HG03558 (cell line): ENCODE measurements around the gene BBS1.
A peak's percentile ranks its signal among the peaks of the same experiment; 100 is the strongest.
"Not testable (repeated sequence)": the region's sequence is repeated elsewhere in the genome, so short reads cannot be mapped to it uniquely, and the experiment has no call there.

ENCODE experiments used
- ATAC-seq: cut with Tn5 transposase; IDR thresholded peaks from one replicate; pipeline ENCODE4 v1.9.1; 2021; ENCODE audit warnings: moderate number of reproducible peaks; ENCODE audit not compliant: unreplicated experiment; ENCODE audit errors: extremely low read depth

The BBS1 gene

DNA sequence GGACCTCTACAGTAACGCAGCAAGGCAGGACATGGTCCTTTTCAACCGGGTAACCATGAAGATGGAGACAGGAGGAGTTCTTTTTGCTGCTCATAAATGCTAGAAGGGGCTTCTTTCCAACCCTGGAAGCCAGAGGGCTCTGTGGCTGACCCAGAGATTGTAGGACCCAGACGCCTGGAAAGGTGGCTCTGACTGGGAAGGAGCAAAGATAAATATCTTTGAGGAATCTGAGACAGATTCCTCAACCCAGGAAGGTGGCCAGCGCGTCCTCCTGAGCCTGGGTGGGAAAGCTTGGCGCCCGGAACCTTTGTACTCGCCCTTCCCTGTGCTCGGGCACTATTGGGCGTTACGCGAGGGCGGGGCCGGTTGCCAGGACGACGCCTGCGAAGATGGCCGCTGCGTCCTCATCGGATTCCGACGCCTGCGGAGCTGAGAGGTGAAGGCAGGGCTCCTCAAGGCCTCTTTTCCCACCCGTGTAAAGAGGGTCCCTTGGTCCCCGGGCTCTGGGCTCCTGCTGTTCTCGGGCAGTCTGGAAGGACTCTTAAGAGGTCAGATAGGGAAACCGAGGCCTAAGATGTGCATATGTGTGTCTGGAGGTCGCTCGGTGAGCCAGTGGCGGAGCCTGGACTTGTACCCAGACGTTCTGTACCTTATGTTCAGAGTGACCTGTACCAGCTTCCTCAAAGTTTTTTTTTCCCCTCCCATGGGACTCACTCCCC, at the start of gene BBS1:
Gene BBS1, plus strand, starts transcription at position 365 of the 719 bp plus-strand sequence. Its CDS starts 25 bp downstream, at position 390.
- ATAC-seq = no peak

DNA sequence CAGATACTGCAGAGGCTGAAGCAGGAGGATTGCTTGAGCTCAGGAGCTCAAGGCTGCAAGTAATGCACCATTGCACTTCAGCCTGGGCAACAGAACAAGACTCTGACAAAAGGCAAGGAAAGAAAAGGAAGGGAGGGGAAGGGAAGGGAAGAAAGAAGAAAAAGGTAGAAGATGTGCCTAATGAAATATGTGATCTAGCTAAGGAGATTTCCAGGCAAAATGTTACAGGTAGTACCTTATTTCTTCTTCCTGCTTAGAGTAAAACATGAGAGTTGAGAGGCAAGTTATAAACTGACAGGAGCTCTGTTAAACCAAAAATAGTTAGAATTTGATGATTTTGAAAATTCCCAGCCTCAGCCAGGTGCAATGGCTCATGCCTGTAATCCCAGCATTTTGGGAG, 48.4 kb upstream of the BBS1 start:
- no peak for ATAC-seq

DNA sequence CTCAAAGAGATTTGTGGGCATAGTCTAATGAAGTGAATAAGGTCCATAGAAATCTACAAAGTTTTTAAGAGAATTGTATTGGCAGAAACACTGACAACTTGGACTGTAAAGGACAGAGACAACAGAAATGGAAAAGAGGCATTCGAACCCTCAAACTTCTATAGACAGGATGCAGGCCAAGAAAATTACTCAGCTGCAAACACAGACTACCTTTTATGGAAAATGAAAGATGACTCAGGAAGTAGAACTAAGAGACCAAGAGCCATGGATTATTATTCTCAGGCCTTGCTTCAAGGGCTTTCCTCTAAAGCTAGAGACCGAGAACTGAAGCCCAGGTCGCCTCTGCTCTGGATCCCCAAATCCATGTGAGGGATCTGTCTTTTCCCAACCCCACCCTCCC, 47.5 kb upstream of the BBS1 start:
- ATAC-seq = no peak

DNA sequence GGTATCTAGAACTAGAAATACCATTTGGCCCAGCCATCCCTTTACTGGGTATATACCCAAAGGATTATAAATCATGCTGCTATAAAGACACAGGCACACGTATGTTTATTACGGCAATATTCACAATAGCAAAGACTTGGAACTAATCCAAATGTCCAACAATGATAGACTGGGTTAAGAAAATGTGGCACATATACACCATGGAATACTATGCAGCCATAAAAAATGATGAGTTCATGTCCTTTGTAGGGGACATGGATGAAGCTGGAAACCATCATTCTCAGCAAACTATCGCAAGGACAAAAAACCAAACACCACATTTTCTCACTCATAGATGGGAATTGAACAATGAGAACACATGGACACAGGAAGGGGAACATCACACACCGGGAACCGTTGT, 46.3 kb upstream of the BBS1 start:
- not testable (repeated sequence) for ATAC-seq

DNA sequence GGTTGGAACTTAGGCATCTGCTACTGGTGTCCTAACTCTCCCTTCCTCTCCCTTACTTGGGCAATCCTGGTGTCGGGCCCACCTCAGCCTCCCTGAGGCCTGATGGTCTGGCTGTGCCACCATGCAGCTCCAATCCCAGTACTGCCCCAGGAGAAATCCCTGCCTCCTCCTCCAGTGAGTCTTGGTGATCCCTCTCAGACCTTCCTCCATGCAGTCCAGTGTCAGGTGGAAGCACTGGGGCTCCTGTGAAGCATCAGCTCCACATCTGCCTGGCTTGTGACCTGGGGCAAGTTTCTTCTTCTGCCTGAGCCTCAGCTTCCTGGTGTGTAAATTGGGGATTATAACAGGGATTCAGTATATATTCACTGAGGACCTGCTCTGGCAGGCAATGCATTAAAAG, 45.5 kb upstream of the BBS1 start:
- no peak for ATAC-seq

DNA sequence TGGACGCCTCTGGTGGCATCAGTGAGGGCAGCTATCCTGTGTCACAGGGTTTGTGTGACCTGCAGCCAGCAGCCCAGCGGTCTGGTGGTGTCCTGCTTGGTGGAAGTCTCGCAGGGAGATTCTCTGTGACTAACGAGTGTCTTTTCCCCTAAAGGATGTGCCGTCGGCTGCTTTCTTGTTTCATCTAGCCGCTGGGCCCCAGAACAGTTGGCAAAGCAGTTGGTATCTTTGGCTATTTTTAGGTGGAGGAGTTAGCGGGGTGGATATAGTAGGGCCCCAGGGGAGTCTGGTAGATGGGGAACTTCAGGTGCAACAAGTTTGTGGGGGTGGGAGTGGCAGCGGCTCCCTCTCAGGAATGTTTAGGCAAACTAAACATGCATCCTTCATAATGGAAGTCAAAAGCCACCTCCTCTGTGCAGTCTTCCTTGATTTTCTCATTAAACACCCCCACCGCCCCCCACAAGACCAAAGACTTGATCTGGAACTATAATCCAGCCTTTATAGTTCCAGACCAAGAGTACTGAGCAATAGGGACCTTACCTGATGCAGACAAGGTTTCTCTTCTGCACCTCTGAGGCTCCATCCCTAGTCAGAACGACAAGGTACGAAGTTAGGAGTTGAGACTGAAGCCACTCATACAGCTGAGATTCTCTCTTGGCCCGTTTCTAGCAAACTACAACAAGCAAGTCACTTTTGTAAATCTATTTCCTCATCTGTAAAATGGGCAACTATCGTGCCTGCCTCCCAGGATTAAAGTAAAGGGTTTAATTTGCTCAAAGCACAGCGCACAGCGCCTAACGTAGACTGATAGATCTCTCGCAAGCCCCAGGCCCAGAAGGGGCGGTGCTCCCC, 44.8 kb upstream of the BBS1 start:
- ATAC-seq = no peak

DNA sequence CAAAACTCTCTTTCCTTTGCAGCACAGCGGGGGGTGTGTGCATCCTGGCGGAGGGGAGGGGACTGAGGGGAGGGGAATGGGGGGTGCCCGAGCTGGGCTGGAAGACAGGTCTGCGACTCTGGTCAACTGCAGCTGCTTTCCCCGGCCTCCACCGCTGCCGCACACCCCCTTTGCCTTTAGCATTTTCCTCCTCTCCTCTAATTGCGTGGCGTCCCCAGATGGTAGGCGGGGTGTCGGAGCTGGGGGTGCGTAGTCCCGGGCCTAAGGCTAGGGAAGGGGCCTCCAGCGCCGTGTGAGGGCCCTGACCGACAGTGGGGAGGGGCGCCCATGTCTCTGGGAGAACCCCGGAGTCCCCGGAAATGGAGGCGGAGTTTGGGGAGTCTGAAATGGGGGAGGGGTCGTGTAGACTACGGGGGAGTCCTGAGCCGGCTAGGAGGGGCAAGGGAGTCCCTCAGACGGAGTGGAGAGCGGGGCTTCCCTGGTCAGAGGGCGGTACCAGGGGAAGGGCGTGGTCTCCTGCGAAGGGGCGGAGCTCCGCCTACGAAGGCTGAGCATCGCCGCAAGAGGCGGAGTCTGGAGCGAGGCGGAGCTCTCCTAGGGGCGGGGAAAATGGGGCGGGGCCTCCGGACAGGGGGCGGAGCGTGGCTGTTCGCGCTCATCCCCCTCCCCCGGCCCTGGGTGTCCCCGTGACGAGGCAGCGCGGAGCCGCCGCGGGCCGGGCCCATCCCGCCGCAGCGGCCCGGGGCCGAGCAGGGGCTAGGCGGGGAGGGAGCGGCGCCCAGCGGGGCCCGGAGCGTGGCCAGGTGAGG, 44.0 kb upstream of the BBS1 start, which contains the start of gene PELI3:
Gene PELI3, plus strand, starts transcription at position 681 of the 809 bp plus-strand sequence. CDS start 1,224 bp downstream, outside the sequence.
- peak; percentile 47 for ATAC-seq

DNA sequence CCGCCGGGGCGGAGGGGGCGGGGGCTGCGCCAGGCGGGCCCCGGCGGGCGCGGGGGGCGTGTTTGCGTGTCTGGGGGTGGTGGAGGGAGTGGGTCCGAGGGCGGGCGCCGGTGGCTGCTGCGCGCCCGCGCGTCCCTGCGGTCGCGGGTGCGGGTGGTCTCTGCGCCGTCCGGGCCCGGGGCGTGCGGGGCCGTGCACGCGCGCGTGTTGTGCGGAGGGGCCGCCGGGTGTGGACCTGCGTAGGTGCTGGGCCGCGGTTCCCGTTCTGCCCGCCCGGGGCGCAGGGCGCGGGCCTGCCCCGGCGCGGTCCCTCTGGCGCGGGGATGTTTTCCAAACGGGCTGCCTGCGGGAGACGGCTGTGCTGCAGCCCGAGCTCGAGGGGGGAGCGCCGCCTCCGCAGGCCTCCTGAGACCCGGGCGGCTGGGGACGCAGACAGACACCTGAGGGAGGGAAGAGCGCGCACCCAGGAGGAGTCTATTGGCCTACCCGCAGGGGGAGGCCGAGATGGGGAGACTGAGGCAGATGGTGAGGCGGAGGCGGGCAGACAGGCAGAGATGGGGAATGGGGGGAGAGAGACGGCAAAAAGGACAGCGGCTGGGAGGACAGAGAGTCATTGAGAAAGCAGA, 43.3 kb upstream of the BBS1 start:
- ATAC-seq = peak; percentile 16

DNA sequence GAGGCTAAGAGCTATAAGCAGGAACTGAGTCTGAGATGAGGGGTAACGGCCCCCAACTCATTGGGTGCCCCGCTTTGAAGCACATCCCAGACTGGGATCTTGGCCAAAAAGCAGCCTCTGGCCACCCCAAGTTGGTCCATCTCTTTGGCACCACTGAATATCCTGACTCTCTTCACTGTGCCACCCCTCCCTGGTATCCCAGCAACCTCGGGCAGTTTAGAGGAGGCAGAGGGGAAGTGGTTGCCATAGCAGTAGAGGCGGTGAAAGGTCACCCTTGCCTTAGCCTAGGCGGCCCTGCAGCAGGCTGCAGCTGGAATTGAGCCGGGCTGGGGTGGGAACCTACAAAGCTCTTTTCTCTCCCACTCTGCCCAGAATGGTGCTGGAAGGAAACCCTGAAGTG, 42.7 kb upstream of the BBS1 start:
- ATAC-seq = no peak

DNA sequence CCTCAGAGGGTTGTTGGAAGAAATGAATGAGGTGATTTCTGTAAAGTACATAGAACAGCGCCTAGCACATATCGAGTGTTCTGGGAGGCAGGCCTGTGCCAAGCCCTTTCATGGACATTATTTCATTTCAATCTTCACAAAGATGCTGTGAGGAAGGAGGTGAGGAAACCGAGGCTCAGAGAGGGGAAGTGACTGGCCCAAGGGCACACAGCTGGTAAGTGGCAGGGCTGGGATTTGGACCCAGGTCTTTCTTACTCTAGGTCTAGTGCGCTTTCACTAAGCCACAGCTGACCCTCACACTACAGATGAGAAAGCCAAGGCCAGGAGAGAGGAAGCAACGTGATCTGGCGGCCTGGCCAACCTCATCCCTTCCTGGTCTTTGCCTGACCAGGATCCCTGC, 41.7 kb upstream of the BBS1 start:
- ATAC-seq = no peak

DNA sequence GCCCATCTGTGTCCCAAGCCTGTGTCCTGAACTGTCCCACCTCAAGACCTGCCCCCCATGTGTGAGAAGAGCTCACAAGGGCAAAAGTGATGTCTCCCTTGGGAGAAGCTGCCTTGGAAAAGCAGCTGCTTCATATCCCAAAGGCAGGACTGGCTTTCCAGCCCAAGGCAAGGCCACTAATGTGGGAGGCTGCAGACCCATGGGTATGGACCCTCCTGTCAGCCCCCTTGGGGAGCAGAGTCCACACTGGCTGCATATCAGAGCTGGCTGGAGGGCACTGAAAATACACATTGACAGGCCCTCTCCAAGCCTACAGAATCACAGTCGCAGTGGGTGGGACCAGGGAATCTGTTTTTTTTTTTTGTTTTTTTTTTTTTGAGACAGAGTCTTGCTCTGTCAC, 41.0 kb upstream of the BBS1 start:
- ATAC-seq = no peak

DNA sequence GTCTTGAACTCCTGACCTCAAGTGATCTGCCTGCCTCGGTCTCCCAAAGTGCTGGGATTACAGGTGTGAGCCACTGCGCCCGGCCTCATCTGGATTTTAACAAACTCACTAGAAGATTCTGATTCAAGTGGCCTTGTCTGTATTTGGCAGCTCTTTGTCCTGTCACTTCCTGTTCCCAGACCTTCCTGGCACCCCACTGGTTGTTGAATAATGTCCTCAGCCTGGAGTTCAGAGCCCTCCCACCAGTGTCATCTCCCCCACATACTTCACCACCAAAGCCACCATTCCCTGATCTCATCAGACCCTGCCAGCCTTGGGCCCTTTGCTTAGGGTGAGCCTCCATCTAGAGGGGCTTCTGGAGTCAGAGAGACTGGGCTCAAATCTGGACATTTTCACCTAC, 40.4 kb upstream of the BBS1 start:
- ATAC-seq = no peak

DNA sequence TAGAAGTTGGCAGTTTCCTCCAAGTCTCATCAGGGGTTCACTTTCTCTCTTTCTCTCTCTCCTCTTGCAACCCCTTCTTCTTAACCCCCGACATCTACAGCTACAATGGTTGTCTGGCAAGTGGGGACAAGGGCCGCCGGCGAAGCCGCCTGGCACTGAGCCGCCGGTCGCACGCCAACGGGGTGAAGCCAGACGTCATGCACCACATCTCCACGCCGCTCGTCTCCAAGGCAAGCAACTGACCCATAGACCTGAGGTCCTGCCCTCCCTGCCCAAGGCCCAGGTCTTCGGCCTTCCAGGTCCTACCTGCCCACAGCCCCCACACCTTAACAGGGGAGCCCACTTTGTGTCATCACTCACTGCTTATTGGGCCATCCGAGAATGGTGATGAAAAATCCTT, 39.3 kb upstream of the BBS1 start:
- no peak for ATAC-seq

DNA sequence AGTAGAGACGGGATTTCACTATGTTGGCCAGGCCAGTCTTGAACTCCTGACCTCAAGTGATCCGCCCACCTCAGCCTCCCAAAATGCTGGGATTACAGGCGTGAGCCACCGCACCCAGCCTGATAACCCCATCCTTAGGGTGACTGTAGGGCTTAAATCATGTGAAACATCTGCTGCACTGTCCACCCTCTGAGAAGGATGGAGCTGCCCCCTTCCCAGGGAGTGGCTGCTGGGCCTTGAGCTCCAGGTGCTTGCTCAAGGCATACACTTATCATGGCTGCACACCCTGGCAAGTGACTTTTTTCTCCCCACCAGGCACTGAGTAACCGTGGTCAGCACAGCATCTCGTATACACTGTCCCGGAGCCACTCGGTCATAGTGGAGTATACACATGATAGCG, 38.4 kb upstream of the BBS1 start:
- ATAC-seq = no peak

DNA sequence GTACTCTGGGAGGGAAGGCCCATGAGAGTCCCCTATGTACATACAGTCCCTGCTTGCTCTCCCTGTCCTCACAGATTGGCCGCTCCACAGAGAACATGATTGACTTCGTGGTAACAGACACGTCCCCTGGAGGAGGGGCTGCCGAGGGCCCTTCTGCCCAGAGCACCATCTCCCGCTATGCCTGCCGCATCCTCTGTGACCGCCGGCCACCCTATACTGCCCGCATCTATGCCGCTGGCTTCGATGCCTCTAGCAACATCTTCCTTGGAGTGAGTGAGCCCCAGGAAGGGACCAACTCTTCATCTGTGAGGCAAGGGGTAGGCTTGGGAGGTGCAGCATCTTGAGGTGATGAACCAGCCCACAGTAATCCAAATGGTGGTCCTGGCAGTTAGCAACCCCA, 37.3 kb upstream of the BBS1 start:
- no peak for ATAC-seq

DNA sequence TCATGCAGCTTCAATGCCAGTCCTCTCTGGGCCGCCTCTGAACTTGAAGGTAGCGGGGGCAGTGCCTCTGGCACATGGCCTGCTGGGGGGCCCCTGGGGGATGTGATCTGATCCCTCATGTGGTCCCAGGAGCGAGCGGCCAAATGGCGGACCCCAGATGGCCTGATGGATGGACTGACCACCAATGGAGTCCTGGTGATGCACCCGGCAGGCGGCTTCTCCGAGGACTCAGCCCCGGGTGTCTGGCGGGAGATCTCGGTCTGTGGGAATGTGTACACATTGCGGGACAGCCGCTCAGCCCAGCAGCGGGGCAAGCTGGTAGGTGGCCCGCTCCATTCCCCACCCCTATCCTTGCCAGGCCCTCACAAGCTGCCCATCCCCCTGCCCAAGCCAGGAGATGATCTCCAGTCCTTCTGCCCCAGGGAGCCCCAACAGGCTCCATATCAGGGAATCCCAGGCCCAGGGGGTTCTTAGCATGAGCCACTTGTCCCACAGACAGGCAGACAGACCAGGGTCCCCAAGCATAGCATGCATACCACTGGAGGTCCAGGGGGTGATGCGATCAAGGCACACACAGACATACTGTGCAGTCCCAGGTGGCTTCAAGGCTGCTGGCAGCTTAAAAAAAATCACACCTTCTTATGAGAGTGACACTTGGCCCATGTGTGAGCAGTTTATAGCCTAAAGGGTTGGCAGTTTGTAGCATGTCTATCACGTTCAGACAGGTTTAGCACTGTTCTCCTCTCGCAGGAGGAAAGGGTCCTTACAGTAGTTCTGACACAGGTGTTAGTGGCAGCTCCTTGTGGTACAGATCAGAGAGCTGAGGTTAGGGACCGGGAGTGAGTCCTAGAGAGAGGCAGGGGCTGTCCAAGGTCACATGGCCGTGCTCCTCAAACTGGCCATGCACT, 36.6 kb upstream of the BBS1 start:
- ATAC-seq = no peak

DNA sequence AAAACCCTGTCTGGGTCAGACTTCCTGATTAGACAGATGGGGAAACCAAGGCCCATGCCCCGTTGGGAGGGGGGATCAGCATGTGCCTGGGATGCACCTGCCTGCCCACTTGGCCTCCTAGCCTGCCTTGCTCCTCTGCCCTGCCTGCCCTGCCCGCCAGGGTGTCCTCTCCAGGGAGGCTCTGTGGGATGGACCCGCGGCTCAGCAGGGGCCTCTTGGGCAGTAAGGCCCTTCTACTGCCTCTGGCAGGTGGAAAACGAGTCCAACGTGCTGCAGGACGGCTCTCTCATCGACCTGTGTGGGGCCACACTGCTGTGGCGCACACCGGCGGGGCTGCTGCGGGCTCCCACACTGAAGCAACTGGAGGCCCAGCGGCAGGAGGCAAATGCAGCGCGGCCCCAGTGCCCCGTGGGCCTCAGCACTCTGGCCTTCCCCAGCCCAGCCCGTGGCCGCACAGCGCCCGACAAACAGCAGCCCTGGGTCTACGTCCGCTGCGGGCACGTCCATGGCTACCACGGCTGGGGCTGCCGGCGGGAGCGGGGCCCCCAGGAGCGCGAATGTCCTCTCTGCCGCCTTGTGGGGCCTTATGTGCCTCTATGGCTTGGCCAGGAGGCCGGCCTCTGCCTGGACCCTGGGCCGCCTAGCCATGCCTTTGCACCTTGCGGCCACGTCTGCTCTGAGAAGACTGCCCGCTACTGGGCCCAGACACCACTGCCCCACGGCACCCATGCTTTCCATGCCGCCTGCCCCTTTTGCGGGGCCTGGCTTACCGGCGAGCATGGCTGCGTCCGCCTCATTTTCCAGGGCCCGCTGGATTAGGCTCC, 34.9 kb upstream of the BBS1 start:
- no peak for ATAC-seq

DNA sequence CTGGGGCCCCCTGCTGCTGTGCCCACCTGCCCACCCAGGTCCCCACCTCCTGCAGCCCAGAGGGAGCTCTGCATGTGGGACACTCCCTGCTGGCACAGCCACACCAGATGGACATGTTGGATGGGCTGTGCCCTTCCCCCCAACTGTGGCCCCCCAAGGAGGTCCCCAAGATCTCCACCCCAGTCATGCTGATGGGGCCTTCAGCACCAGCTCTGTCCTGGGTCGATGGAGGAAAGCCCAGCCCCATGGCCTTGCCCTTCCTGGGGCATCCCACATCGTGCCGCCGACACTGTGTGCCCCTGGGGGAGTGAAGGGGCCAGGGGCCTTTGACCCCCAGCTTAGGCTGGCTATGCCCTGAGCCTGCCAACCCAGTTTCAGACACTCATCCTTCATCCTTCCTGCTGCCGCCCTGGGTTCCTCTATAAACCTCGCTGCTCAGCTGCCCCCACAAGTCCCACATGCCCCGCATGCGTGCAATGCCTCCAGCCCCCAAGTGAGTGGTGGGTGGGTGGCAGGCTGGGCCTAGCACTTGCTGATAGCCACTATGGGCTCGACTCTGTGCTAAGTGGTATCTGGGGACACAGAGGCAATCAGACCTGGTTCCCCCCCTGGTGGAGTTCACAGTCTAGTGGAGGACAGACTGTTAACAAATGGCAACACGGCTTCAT, 34.1 kb upstream of the BBS1 start:
- ATAC-seq = no peak
